H1 (cell line): ENCODE results near the gene PAOX. TPM values are rescaled to one million over a fixed set of nuclear protein-coding genes. Genes with fewer than 3 reads are reported as not detected.

ENCODE experiments used
- CTCF ChIA-PET: fragments of 300-600 bp; sonication (Branson Sonifier 250); formaldehyde crosslinking; loops from one replicate; lab custom pipeline; 2021; ENCODE audit not compliant: partially characterized antibody; lab: Charles Lee
- POLR2A ChIA-PET: fragments of 300-600 bp; sonication (Branson Sonifier 250); formaldehyde crosslinking; loops from one replicate; lab custom pipeline; 2021; ENCODE audit warnings: inconsistent platforms; ENCODE audit not compliant: partially characterized antibody; lab: Charles Lee
- DNase-seq, 2 experiments: peaks; one replicate each; pipeline versions ENCODE4 v3.0.0 to v3.0.0-alpha.2; 2010 to 2022; ENCODE audit warnings: low spot score in 2 of 2, low read depth in 1 of 2, mixed read lengths in 1 of 2
- FAIRE-seq: peaks from 2 replicates; lab custom pipeline; 2011; peaks lifted over from hg19 to GRCh38; lab: Jason Lieb, UNC
- H2AFZ ChIP-seq: 2 replicates; pipeline ENCODE4 v1.8.1; 2012; ENCODE audit warnings: low read length, inconsistent platforms
- H2AK5ac ChIP-seq: 2 replicates; pipeline ENCODE4 v1.6.1; 2013; ENCODE audit warnings: low read depth, low read length
- H2BK120ac ChIP-seq: replicated peaks from 2 replicates; pipeline ENCODE3; 2013; ENCODE audit warnings: low read depth, low read length, inconsistent platforms
- H2BK12ac ChIP-seq: 2 replicates; pipeline ENCODE4 v1.6.1; 2013; ENCODE audit warnings: low read depth, low read length
- H2BK15ac ChIP-seq: 2 replicates; pipeline ENCODE4 v1.6.1; 2013; ENCODE audit warnings: low read length
- H2BK20ac ChIP-seq: 2 replicates; pipeline ENCODE4 v1.6.1; 2013; ENCODE audit warnings: low read length
- H2BK5ac ChIP-seq: 2 replicates; pipeline ENCODE4 v1.6.1; 2013; ENCODE audit warnings: low read depth, low read length
- H3K14ac ChIP-seq: 2 replicates; pipeline ENCODE4 v1.6.1; 2013; ENCODE audit warnings: inconsistent platforms; ENCODE audit not compliant: insufficient read length
- H3K18ac ChIP-seq: 2 replicates; pipeline ENCODE4 v1.6.1; 2013; ENCODE audit warnings: low read length; ENCODE audit errors: extremely low read depth
- H3K23ac ChIP-seq: 2 replicates; pipeline ENCODE4 v1.6.1; 2013; ENCODE audit warnings: inconsistent platforms; ENCODE audit not compliant: insufficient read length
- H3K23me2 ChIP-seq: 2 replicates; pipeline ENCODE4 v1.6.1; 2013; ENCODE audit warnings: low read depth, low read length
- H3K27ac ChIP-seq: 2 replicates; pipeline ENCODE4 v1.6.1; 2011; ENCODE audit warnings: low read depth, low read length, inconsistent platforms
- H3K27me3 ChIP-seq, 4 experiments: replicated peaks in 1 of 4; 1 replicate in 1 of 4; 2 replicates in 3 of 4; pipeline versions ENCODE4 v1.6.1 to v1.8.1; 2011 to 2013; ENCODE audit warnings: low read length in 3 of 4, mild to moderate bottlenecking in 3 of 4, inconsistent platforms in 2 of 4, mixed read lengths in 2 of 4, moderate library complexity in 1 of 4; ENCODE audit not compliant: control insufficient read depth in 3 of 4, insufficient read depth in 3 of 4; ENCODE audit errors: extremely low read depth in 1 of 4
- H3K36me3 ChIP-seq, 4 experiments: 2 replicates each; pipeline versions ENCODE4 v1.6.1 to v1.8.1; 2011 to 2013; ENCODE audit warnings: mild to moderate bottlenecking in 4 of 4, low read length in 3 of 4, moderate library complexity in 2 of 4, control low read depth in 1 of 4, inconsistent platforms in 1 of 4; ENCODE audit not compliant: insufficient read depth in 4 of 4, control insufficient read depth in 2 of 4
- H3K4ac ChIP-seq: replicated peaks from 2 replicates; pipeline ENCODE3; 2013; ENCODE audit warnings: low read length, low read depth, mixed read lengths, inconsistent platforms; ENCODE audit not compliant: insufficient read length
- H3K4me1 ChIP-seq, 4 experiments: replicated peaks in 1 of 4; 1 replicate in 1 of 4; 2 replicates in 3 of 4; pipeline versions ENCODE4 v1.6.1 to v1.8.1; 2011 to 2013; ENCODE audit warnings: low read length in 3 of 4, inconsistent platforms in 2 of 4, mixed read lengths in 1 of 4; ENCODE audit not compliant: insufficient read depth in 4 of 4, control insufficient read depth in 3 of 4
- H3K4me2 ChIP-seq, 2 experiments: 2 replicates each; pipeline versions ENCODE4 v1.6.1 to v1.8.1; 2011 to 2013; ENCODE audit warnings: low read depth in 2 of 2, low read length in 2 of 2, control low read depth in 1 of 2, inconsistent platforms in 1 of 2, mild to moderate bottlenecking in 1 of 2; ENCODE audit not compliant: insufficient read depth in 1 of 2
- H3K4me3 ChIP-seq, 4 experiments: fragments of 200-600, 300-600 bp in 1 of 4; sonication (generic), shearing (Covaris generic), sonication (Bioruptor Twin) in 1 of 4; 2 replicates each; pipeline versions ENCODE4 v1.5.1 to v1.8.1; 2011 to 2016; ENCODE audit warnings: low read length in 4 of 4, low read depth in 3 of 4, control low read depth in 2 of 4, inconsistent platforms in 2 of 4, mild to moderate bottlenecking in 2 of 4, mixed read lengths in 1 of 4, moderate library complexity in 1 of 4; ENCODE audit not compliant: insufficient read depth in 2 of 4; ENCODE audit errors: extremely low read depth in 1 of 4
- H3K56ac ChIP-seq: replicated peaks from 2 replicates; pipeline ENCODE3; 2013; ENCODE audit warnings: low read depth, mild to moderate bottlenecking, mixed read lengths, low read length, inconsistent platforms; ENCODE audit not compliant: insufficient read length
- H3K79me1 ChIP-seq: 2 replicates; pipeline ENCODE4 v1.6.1; 2013; ENCODE audit warnings: low read depth, low read length, control low read depth
- H3K79me2 ChIP-seq, 2 experiments: 2 replicates each; pipeline versions ENCODE4 v1.6.1 to v1.8.1; 2012 to 2013; ENCODE audit warnings: low read length in 2 of 2, mild to moderate bottlenecking in 2 of 2, inconsistent platforms in 1 of 2; ENCODE audit not compliant: insufficient read depth in 2 of 2, control insufficient read depth in 1 of 2
- H3K9ac ChIP-seq, 4 experiments: replicated peaks in 1 of 4; 1 replicate in 1 of 4; 2 replicates in 3 of 4; pipeline versions ENCODE4 v1.6.1 to v1.8.1; 2011 to 2013; ENCODE audit warnings: low read depth in 3 of 4, low read length in 3 of 4, control low read depth in 2 of 4, mild to moderate bottlenecking in 2 of 4, moderate library complexity in 2 of 4, inconsistent platforms in 1 of 4; ENCODE audit errors: extremely low read depth in 1 of 4
- H3K9me3 ChIP-seq, 2 experiments: 2 replicates each; pipeline versions ENCODE4 v1.6.1 to v1.8.1; 2012 to 2013; ENCODE audit warnings: mild to moderate bottlenecking in 2 of 2, moderate library complexity in 2 of 2, control low read depth in 1 of 2, inconsistent platforms in 1 of 2, low read depth in 1 of 2, low read length in 1 of 2, mixed read lengths in 1 of 2; ENCODE audit not compliant: insufficient read depth in 2 of 2
- H4K20me1 ChIP-seq, 2 experiments: replicated peaks in 1 of 2; 2 replicates each; pipeline versions ENCODE3 to v1.8.1; 2011 to 2013; ENCODE audit warnings: inconsistent platforms in 2 of 2, low read length in 2 of 2, mild to moderate bottlenecking in 1 of 2; ENCODE audit not compliant: insufficient read depth in 2 of 2, control insufficient read depth in 1 of 2
- H4K5ac ChIP-seq: 2 replicates; pipeline ENCODE4 v1.6.1; 2013; ENCODE audit warnings: low read length, low read depth, mixed read lengths, inconsistent platforms; ENCODE audit not compliant: insufficient read length
- H4K8ac ChIP-seq: 2 replicates; pipeline ENCODE4 v1.8.0; 2013; ENCODE audit warnings: mild to moderate bottlenecking, moderate library complexity, low read length, inconsistent platforms; ENCODE audit not compliant: insufficient read depth; ENCODE audit errors: extremely low read depth
- H4K91ac ChIP-seq: replicated peaks from 2 replicates; pipeline ENCODE3; 2013; ENCODE audit warnings: low read length, mixed read lengths, inconsistent platforms; ENCODE audit not compliant: insufficient read length
- E2F6 ChIP-seq: IDR thresholded peaks from 2 replicates; pipeline ENCODE4 v1.6.1; 2012; ENCODE audit warnings: inconsistent platforms
- EGR1 ChIP-seq: IDR thresholded peaks from 2 replicates; pipeline ENCODE4 v1.6.1; 2011; ENCODE audit warnings: low read depth, low read length, borderline replicate concordance
- EZH2 ChIP-seq: fragments of 200-600 bp; sonication (generic); IDR thresholded peaks from 2 replicates; pipeline ENCODE4 v1.7.1; 2012; ENCODE audit warnings: low read depth, mild to moderate bottlenecking, moderate library complexity, low read length, inconsistent platforms; ENCODE audit not compliant: severe bottlenecking
- GTF2F1 ChIP-seq: IDR thresholded peaks from 2 replicates; pipeline ENCODE4 v1.6.1; 2012; ENCODE audit warnings: low read depth, low read length, improper control_type of control experiment, borderline replicate concordance
- JUN ChIP-seq: IDR thresholded peaks from 2 replicates; pipeline ENCODE4 v1.6.1; 2011; ENCODE audit warnings: low read depth, mild to moderate bottlenecking, improper control_type of control experiment, low read length
- KDM1A ChIP-seq: fragments of 200-600, 300-600 bp; sonication (generic); IDR thresholded peaks from 2 replicates; pipeline ENCODE4 v1.7.1; 2016; ENCODE audit warnings: mild to moderate bottlenecking, low read length, borderline replicate concordance
- KDM4A ChIP-seq: IDR thresholded peaks from one replicate; pipeline ENCODE4 v1.7.1; 2012; ENCODE audit warnings: low read depth, mild to moderate bottlenecking, moderate library complexity, low read length, inconsistent platforms; ENCODE audit not compliant: severe bottlenecking
- MAFK ChIP-seq: IDR thresholded peaks from 2 replicates; pipeline ENCODE4 v1.6.1; 2012; ENCODE audit warnings: low read depth, mild to moderate bottlenecking, improper control_type of control experiment, low read length
- PHF8 ChIP-seq: fragments of 200-600 bp; sonication (generic); conservative IDR thresholded peaks from 2 replicates; pipeline ENCODE4 v1.7.1; 2012; ENCODE audit warnings: low read depth, mild to moderate bottlenecking, inconsistent platforms, low read length, moderate library complexity
- WGBS, 2 experiments: shearing (Covaris generic) in 1 of 2; methylation state at CpG; one replicate each; pipeline versions ENCODE4 v1.1.6 to v1.1.7; 2013 to 2015; ENCODE audit warnings: low lambda C conversion rate in 2 of 2, mixed read lengths in 2 of 2, inconsistent platforms in 1 of 2, low coverage in 1 of 2, missing lambda C conversion rate in 1 of 2; ENCODE audit not compliant: insufficient replicate concordance in 2 of 2, insufficient coverage in 1 of 2, insufficient read length in 1 of 2; ENCODE audit errors: extremely low coverage in 1 of 2, missing lambda C conversion rate in 1 of 2; 5-methylcytosine and 5-hydroxymethylcytosine counted together
- polyA plus RNA-seq, 7 experiments: library from polyadenylated mRNA; depleted of rRNA in 3 of 7; stranded (reverse) in 5 of 7; unstranded in 2 of 7; fragments of >200 nt in 5 of 7; fragments of 200-250 nt in 2 of 7; gene quantifications; 1 replicate in 5 of 7; 2 replicates in 1 of 7; 4 replicates in 1 of 7; pipeline versions ENCODE4 v1.2.1 to v1.2.3, GENCODE V29; 2011 to 2013; ENCODE audit warnings: missing spikeins in 2 of 7, mixed read lengths in 2 of 7
- total RNA-seq: library from RNA; stranded (reverse); fragmentation: NEBNext Ultra II Directional; extraction: Animal tissue kit (Norgen Biotek cat#: 25700); gene quantifications from 2 replicates; pipeline ENCODE4 v1.2.1, GENCODE V29; 2021

The PAOX gene
- total and polyA plus RNA-seq, 2 of the 8 experiments (the other 6 are each of a cell fraction or from before 2014, with no cell fraction given): 3.7 to 4.3 TPM

- H3K27me3 ChIP-seq: peaks cover 8 to 48% (median 30%) of the 10 kb centered on the region in 4 experiments
- peaks cover 0 to 4% of the 10 kb centered on the region in 2 experiments for H4K20me1 ChIP-seq
- ChIA-PET CTCF (interaction anchor here (0.6 to 3.0 kb wide), 2 partner anchors 9 to 50 kb away, joined by 4 to 15 read pairs; no protein-coding TSS in a partner anchor), POLR2A (interaction anchor here (0.6 to 3.3 kb wide), 8 partner anchors 14 to 45 kb away, joined by 3 to 25 read pairs (median 6); partner anchors contain the start of genes FUOM, MTG1 and PRAP1)
- no peak overlapping the region for H3K23ac ChIP-seq
- peak overlapping the region; percentile 84 for H2AFZ ChIP-seq
- no peak overlapping the region for H2BK20ac ChIP-seq
- H3K36me3 ChIP-seq: no peaks in the 10 kb centered on the region
- H3K4me1 ChIP-seq: peaks cover 0 to 3% (median under 1%) of the 10 kb centered on the region in 4 experiments; a peak in 4 of 7 replicates
- H3K79me2 ChIP-seq: no peaks in the 10 kb centered on the region
- 1% methylated on average over 58 of the region's 90 CpGs; no CpG with 5 or more reads in 1 of the 2 experiments for WGBS, 2 experiments
- H3K18ac ChIP-seq: peak overlapping the region; percentile 48; the same call in 1 of the 2 replicates
- H3K9ac ChIP-seq: no peak overlapping the region; a peak in 1 of 7 replicates
- no peak overlapping the region for H2AK5ac ChIP-seq
- no peaks in the 10 kb centered on the region for H3K79me1 ChIP-seq
- H3K9me3 ChIP-seq: no peaks in the 10 kb centered on the region
- H2BK5ac ChIP-seq: no peak overlapping the region; the same call in 1 of the 2 replicates
- H3K14ac ChIP-seq: no peak overlapping the region
- no peak overlapping the region for H4K5ac ChIP-seq
- H3K4me3 ChIP-seq: peak overlapping the region; percentile 47 to 82 (median 72)
- H3K56ac ChIP-seq: peak overlapping the region; percentile 16
- no peak overlapping the region for H4K91ac ChIP-seq
- no peak overlapping the region for H2BK120ac ChIP-seq
- no peak overlapping the region for H3K4ac ChIP-seq
- peak overlapping the region; percentile 87 to 100 for H3K4me2 ChIP-seq
- 0 out of 2 replicates have a peak overlapping the region, but pooled peaks have one; percentile 9 for H2BK12ac ChIP-seq
- peak overlapping the region; percentile 61; the same call in 1 of the 2 replicates for H2BK15ac ChIP-seq
- H3K27ac ChIP-seq: no peak overlapping the region
- H3K23me2 ChIP-seq: peaks cover 15% of the 10 kb centered on the region; the same call in 1 of the 2 replicates
- FAIRE-seq (no peak), DNase-seq (peak in 1 of 2 experiments; percentile 82)
- H4K8ac ChIP-seq: peak overlapping the region; percentile 80
- TF ChIP-seq GTF2F1: no peak
- TF ChIP-seq KDM4A: peak; percentile 80
- no peak for TF ChIP-seq EGR1
- TF ChIP-seq PHF8: peak; percentile 38; the same call in 1 of the 2 replicates
- no peak for TF ChIP-seq MAFK
- TF ChIP-seq E2F6: 0 out of 2 replicates have a peak, but pooled peaks have one; percentile 16
- no peak for TF ChIP-seq KDM1A
- no peak for TF ChIP-seq JUN
- peak; percentile 55 for TF ChIP-seq EZH2
These were observed 588 bp upstream of the PAOX start for GRCh38 chr10:133378251-133379096.
